Mammary epithelial cell (primary cell): ENCODE data around the gene MAP7.
"Not testable (repeated sequence)": the region's sequence is repeated elsewhere in the genome, so short reads cannot be mapped to it uniquely, and the experiment has no call there.

Experiments
- EZH2 ChIP-seq: IDR thresholded peaks from 2 replicates; pipeline ENCODE4 v1.6.1; 2012; ENCODE audit warnings: low read length, inconsistent platforms, borderline replicate concordance
- TF ChIP-seq, protein P1 (sequence below), 2 donors: IDR thresholded peaks in 1 of 2; conservative IDR thresholded peaks in 1 of 2; 2 replicates each; pipeline ENCODE4 v1.5.1; 2011 to 2012; ENCODE audit warnings: inconsistent platforms in 2 of 2, low read length in 2 of 2, mild to moderate bottlenecking in 2 of 2, control low read depth in 1 of 2, low read depth in 1 of 2; ENCODE audit not compliant: insufficient read depth in 1 of 2; ENCODE audit errors: extremely low read depth in 1 of 2

DNA sequence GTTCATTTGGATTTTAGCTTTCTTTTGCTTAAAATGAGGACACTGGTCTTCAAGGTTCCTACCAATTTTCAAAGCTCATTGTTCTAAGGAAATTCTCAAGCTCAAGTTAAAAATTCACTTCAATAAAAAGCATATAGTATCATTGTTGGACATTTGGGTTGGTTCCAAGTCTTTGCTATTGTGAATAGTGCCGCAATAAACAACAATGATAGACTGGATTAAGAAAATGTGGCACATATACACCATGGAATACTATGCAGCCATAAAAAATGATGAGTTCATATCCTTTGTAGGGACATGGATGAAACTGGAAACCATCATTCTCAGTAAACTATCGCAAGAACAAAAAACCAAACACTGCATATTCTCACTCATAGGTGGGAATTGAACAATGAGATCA is 159.3 kb downstream of the MAP7 start:
- TF ChIP-seq, protein P1, sequence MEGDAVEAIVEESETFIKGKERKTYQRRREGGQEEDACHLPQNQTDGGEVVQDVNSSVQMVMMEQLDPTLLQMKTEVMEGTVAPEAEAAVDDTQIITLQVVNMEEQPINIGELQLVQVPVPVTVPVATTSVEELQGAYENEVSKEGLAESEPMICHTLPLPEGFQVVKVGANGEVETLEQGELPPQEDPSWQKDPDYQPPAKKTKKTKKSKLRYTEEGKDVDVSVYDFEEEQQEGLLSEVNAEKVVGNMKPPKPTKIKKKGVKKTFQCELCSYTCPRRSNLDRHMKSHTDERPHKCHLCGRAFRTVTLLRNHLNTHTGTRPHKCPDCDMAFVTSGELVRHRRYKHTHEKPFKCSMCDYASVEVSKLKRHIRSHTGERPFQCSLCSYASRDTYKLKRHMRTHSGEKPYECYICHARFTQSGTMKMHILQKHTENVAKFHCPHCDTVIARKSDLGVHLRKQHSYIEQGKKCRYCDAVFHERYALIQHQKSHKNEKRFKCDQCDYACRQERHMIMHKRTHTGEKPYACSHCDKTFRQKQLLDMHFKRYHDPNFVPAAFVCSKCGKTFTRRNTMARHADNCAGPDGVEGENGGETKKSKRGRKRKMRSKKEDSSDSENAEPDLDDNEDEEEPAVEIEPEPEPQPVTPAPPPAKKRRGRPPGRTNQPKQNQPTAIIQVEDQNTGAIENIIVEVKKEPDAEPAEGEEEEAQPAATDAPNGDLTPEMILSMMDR (conservative IDR thresholded peaks at IDR 0.05 in 1 of 2, IDR thresholded peaks at IDR 0.05 in 1 of 2; ENCODE audit: extremely low read depth in 1 of 2, insufficient read depth in 1 of 2, low read depth in 1 of 2, low read length in 2 of 2) = not testable (repeated sequence)
- not testable (repeated sequence) for TF ChIP-seq EZH2
